Measurements from ENCODE around the gene TRAPPC12. TPM values are rescaled to one million over a fixed set of nuclear protein-coding genes. Genes with fewer than 3 reads are reported as not detected.

Gene TRAPPC12
- total RNA-seq, 1 experiment from 2014 or later = 86.0 TPM

DNA sequence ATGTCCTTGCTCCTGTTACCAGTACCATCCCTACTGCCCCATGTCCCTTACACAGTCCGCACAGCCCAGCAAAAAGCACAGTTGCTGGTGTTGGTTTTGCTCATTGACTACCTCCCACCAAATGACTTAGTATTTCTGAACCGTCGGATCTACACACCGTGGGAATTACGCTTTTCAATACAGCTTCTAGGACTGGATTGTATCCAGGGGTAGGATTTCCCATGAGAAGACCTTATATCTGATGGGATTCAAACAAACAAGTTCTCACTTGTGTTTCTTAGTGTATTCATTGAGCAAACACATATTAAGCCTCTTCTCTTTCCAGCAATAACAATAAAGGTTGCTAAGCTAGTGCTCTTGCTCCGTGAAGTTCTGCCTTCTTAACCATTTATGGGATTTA lies 25.8 kb downstream of the TRAPPC12 start:
- no peaks in the 10 kb centered on the region for H3K79me1 ChIP-seq (ENCODE audit: insufficient read depth, low read depth, low read length, poor library complexity, severe bottlenecking)
- Mint-ChIP-seq H3K4me1 (peaks cover 0 to 2% of the 10 kb centered on the region in 2 experiments; a peak in 2 of 4 replicates), H3K27me3 (ENCODE audit: low read depth) (no peaks in the 10 kb centered on the region), H3K9me3 (no peaks in the 10 kb centered on the region), H3K4me3 (no peak overlapping the region), H3K27ac (no peak overlapping the region; a peak in 1 of 7 replicates), H3K36me3 (ENCODE audit: insufficient read depth in 1 of 3, low read depth in 3 of 3) (peaks cover 5 to 38% (median 38%) of the 10 kb centered on the region in 3 experiments; a peak in 6 of 7 replicates)
- H3K23me2 ChIP-seq (ENCODE audit: insufficient read length, low read depth, low read length, poor library complexity, severe bottlenecking) = no peaks in the 10 kb centered on the region
- no peak overlapping the region for H2BK20ac ChIP-seq (ENCODE audit: low read depth, low read length, poor library complexity, severe bottlenecking)
- no peak overlapping the region for H2AFZ ChIP-seq (ENCODE audit: low read length)
- no CpG with 5 or more reads among the region's 6 CpGs for WGBS (ENCODE audit: extremely low coverage, insufficient read length, low lambda C conversion rate)
- no peak overlapping the region for H3K4ac ChIP-seq (ENCODE audit: low read depth, low read length)
- H3K9me3 ChIP-seq (ENCODE audit: control insufficient read depth, low read depth, low read length) = no peaks in the 10 kb centered on the region
- no peak overlapping the region for H2BK120ac ChIP-seq (ENCODE audit: low read depth, low read length, poor library complexity, severe bottlenecking)
- no peaks in the 10 kb centered on the region for H3K27me3 ChIP-seq (ENCODE audit: insufficient read depth, low read length)
- no peak overlapping the region for H4K8ac ChIP-seq (replicated peaks; ENCODE audit: insufficient read length, low read depth, low read length)
- no peak overlapping the region for H2BK5ac ChIP-seq (ENCODE audit: insufficient read length, low read length)
- H2AK5ac ChIP-seq (ENCODE audit: insufficient read length, low read length) = no peak overlapping the region
- no peak overlapping the region for H3K14ac ChIP-seq (ENCODE audit: insufficient read depth, low read length)
- H2BK12ac ChIP-seq (ENCODE audit: insufficient read length, low read depth, low read length) = no peak overlapping the region
- no peak for DNase-seq
- no peak overlapping the region for H3K18ac ChIP-seq (ENCODE audit: insufficient read length, low read depth, low read length)
- H3K56ac ChIP-seq (ENCODE audit: insufficient read length, low read depth, low read length) = no peak overlapping the region
- no peak overlapping the region for H3T11ph ChIP-seq (ENCODE audit: low read length)
- no peak overlapping the region for H3K27ac ChIP-seq (ENCODE audit: insufficient read length, low read depth, low read length)
- no peak overlapping the region for H3K23ac ChIP-seq (ENCODE audit: insufficient read length, low read depth, low read length)
- H3K4me1 ChIP-seq (ENCODE audit: insufficient read depth, low read length) = no peaks in the 10 kb centered on the region
- no peak overlapping the region for H4K91ac ChIP-seq (ENCODE audit: insufficient read length, low read depth, low read length)
- no peak overlapping the region for H3K9ac ChIP-seq (ENCODE audit: extremely low read depth, insufficient read length, low read length)
- TF ChIP-seq, protein P1, sequence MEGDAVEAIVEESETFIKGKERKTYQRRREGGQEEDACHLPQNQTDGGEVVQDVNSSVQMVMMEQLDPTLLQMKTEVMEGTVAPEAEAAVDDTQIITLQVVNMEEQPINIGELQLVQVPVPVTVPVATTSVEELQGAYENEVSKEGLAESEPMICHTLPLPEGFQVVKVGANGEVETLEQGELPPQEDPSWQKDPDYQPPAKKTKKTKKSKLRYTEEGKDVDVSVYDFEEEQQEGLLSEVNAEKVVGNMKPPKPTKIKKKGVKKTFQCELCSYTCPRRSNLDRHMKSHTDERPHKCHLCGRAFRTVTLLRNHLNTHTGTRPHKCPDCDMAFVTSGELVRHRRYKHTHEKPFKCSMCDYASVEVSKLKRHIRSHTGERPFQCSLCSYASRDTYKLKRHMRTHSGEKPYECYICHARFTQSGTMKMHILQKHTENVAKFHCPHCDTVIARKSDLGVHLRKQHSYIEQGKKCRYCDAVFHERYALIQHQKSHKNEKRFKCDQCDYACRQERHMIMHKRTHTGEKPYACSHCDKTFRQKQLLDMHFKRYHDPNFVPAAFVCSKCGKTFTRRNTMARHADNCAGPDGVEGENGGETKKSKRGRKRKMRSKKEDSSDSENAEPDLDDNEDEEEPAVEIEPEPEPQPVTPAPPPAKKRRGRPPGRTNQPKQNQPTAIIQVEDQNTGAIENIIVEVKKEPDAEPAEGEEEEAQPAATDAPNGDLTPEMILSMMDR (conservative IDR thresholded peaks at IDR 0.05) = no peak
- no peaks in the 10 kb centered on the region for H3K79me2 ChIP-seq (ENCODE audit: insufficient read depth, low read length)
- no peak overlapping the region for H2BK15ac ChIP-seq (ENCODE audit: low read depth, low read length)
- H3K4me2 ChIP-seq (ENCODE audit: insufficient read depth, insufficient read length, low read length) = no peak overlapping the region
- H4K20me1 ChIP-seq (ENCODE audit: control insufficient read depth, insufficient read depth, insufficient read length) = no peaks in the 10 kb centered on the region
- H4K5ac ChIP-seq (ENCODE audit: insufficient read length, low read depth, low read length) = no peak overlapping the region

Data from H9 (cell line).